Measurements from ENCODE around the gene PRSS58.

- TF ChIP-seq CTCF (conservative IDR thresholded peaks at IDR 0.05; ENCODE audit: low read length), result no peak
- no peak for TF ChIP-seq EZH2phosphoT487 (IDR thresholded peaks at IDR 0.05; ENCODE audit: borderline replicate concordance, low read depth, low read length)
Measured at GRCh38 chr7:142301299-142301698, 43.4 kb upstream of the PRSS58 start.

All from OCI-LY7 (cell line).